LNCAP (cell line): ENCODE data around the gene ZNF689.

Source experiments
- CTCF ChIP-seq: fragments of 450-650 bp; IDR thresholded peaks from 2 replicates; pipeline ENCODE4 v1.5.1; 2017; ENCODE audit warnings: mild to moderate bottlenecking

The ZNF689 gene

DNA sequence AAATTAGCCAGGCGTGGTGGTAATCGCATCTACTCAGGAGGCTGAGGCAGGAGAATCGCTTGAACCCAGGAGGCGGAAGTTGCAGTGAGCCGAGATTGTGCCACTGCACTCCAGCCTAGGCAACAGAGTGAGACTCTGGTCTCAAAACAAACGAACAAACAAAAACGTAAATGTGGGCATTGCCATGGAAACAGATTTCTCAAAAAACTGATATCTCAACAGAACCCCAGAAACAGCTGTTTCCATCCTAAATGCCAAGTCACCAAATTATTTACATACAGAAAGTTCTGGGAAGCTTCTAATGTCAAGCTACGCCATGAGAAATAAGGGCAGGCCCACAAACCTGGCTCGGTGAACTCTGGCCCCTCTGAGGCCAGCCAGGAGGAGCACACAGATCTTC lies 16.0 kb upstream of the ZNF689 start:
- no peak for TF ChIP-seq CTCF

- TF ChIP-seq CTCF: no peak
Measured at GRCh38 chr16:30623536-30624283, 13.5 kb upstream of the ZNF689 start.

GRCh38 chr16:30622455-30623032 lies 12.4 kb upstream of the ZNF689 start:
- no peak for TF ChIP-seq CTCF

- TF ChIP-seq CTCF: no peak
Measured at GRCh38 chr16:30621765-30622164, 11.6 kb upstream of the ZNF689 start.

DNA sequence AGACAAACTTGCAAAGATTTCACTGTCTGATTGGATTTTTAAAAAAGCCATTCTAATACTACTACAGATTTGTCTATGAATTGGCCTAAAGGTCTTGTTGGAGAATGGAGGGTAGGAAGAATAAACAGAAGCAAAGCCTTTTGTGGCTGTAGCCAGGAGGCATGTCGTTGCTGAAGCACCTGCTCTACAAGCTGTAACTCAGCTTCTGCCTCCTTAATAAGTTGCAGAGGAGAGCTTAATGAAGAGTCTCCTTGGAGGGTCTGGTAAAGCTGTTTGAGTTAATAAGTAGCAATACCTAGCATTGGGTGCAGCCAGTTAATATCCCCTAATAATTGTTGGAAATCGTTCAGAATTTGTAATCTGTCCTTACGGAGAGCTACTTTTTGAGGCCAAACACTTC lies 10.0 kb upstream of the ZNF689 start:
- no peak for TF ChIP-seq CTCF

- no peak for TF ChIP-seq CTCF
Measured at GRCh38 chr16:30619638-30620037, 9.4 kb upstream of the ZNF689 start.

DNA sequence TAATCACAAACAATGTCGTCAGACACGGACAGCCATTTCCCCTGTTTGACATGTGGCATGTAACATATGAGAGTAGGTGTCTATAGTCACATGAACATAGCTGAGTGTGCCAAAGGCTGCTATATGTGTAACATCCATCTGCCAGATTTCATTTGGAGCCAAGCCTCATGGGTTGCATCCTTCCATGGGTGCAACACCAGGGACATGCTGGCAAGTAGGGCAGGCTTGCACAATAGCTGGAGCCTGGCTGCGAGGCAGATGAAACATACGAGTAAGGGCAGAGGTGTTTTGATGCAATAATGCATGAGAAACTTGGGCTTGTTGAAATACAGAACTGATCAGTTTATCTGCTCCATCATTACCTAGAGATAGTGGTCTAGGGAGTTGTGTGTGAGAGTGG lies 9.0 kb upstream of the ZNF689 start:
- TF ChIP-seq CTCF: no peak
